Measurements from ENCODE around the gene ITGA2B.
"Not testable (repeated sequence)": the region's sequence is repeated elsewhere in the genome, so short reads cannot be mapped to it uniquely, and the experiment has no call there.

ITGA2B gene

DNA sequence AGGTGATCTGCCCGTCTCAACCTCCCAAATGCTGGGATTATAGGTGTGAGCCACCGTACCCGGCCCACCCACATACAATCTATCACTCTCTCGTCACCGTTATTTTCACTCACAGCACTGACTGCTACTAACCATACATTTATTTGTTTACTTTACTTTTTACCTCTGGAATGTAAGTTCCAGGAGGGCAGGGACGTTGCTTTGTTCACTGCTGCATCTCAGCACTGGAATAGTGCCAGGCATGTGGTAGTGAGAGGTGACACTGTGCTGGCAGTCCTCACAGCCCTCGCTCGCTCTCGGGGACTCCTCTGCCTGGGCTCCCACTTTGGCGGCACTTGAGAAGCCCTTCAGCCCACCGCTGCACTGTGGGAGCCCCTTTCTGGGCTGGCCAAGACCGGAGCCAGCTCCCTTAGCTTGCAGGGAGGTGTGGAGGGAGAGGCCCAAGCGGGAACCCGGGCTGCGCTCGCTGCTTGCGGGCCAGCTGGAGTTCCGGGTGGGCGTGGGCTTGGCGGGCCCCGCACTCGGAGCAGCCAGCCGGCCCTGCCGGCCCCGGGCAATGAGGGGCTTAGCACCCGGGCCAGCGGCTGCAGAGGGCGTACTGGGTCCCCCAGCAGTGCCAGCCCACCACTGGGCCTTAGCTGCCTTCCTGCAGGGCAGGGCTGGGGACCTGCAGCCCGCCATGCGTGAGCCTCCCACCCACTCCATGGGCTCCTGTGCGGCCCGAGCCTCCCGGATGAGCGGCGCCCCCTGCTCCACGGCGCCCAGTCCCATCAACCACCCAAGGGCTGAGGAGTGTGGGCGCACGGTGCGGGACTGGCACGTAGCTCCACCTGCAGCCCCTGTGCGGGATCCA lies 20.8 kb downstream of the ITGA2B start:
- H3K4me3 ChIP-seq (ENCODE audit: low read length in 2 of 2); H2BK5ac ChIP-seq (ENCODE audit: low read length); H2BK15ac ChIP-seq (ENCODE audit: low read length); H3K9me3 ChIP-seq (replicated peaks in 1 of 2; ENCODE audit: control insufficient read depth in 2 of 2, insufficient read depth in 1 of 2, low read depth in 1 of 2, low read length in 2 of 2); H2BK12ac ChIP-seq (ENCODE audit: low read length); H3K27ac ChIP-seq (replicated peaks; ENCODE audit: low read length); H4K91ac ChIP-seq (ENCODE audit: low read depth, low read length, poor library complexity); H3K79me1 ChIP-seq (ENCODE audit: low read depth, low read length); DNase-seq (ENCODE audit: low spot score); H3K4ac ChIP-seq (ENCODE audit: low read length); H3K23ac ChIP-seq (ENCODE audit: low read depth, low read length, poor library complexity); H3K4me2 ChIP-seq (ENCODE audit: insufficient read depth, low read length, poor library complexity, severe bottlenecking); H4K8ac ChIP-seq (ENCODE audit: low read depth, low read length); H2AFZ ChIP-seq (ENCODE audit: low read length); H3K9ac ChIP-seq (ENCODE audit: low read depth, low read length, poor library complexity); H2AK5ac ChIP-seq (ENCODE audit: low read depth, low read length); H3K14ac ChIP-seq (ENCODE audit: low read length); H2BK120ac ChIP-seq (ENCODE audit: low read depth, low read length); H3K4me1 ChIP-seq (ENCODE audit: control insufficient read depth in 2 of 2, insufficient read depth in 1 of 2, low read depth in 1 of 2, low read length in 2 of 2); H3K36me3 ChIP-seq (replicated peaks in 1 of 2; ENCODE audit: control insufficient read depth in 2 of 2, insufficient read depth in 2 of 2, low read length in 2 of 2): not testable (repeated sequence)
- H3K27me3 ChIP-seq (ENCODE audit: control insufficient read depth in 3 of 3, insufficient read depth in 3 of 3, low read depth in 1 of 3, low read length in 3 of 3): peaks cover 0 to 19% (median 2%) of the 10 kb centered on the region in 3 experiments
- whole genome bisulfite sequencing, 2 donors (ENCODE audit: extremely low coverage in 2 of 2, insufficient read length in 2 of 2, insufficient replicate concordance in 1 of 2): 100% methylated on average over 2 of the region's 42 CpGs; no CpG with 5 or more reads in 1 of the 2 donors
- peak overlapping the region; percentile 48 for H3K18ac ChIP-seq (ENCODE audit: low read length)

DNA sequence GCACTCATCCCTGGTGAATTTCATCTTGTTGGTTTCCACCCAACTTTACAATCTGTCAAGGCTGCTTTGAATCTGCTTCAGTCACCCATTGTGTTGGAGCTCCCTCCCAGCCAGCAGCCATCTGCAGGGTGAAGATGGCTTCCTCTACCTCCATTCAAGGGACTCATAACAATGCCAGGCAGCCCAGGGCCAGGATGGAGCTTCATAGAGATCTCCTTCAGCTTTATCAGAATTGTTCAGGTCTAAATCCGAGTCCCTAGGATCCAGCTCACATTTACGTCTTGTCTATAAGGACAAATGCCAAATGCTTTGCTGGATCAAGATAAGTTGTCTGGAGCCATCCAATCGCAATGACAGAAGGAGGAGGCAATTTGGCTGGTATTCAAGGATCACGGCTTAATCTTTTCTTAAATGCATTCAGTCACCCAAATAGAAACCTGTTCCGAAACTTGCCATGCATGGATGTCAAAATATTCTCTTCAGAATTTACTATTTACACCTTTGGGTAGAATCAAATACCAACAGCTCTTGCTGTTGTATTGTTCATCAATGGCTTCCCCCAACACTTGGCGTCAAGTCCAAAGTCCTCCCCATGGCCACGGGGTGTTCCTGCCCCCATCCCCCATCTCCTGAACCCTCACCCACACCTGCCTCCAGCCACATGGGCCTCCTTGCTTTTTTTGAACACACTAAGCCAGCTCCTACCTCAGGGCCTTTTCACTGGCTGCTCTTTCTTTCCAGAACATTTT lies 22.0 kb downstream of the ITGA2B start:
- Histone ChIP-seq H2BK5ac (ENCODE audit: low read length) (no peak overlapping the region), H4K8ac (ENCODE audit: low read depth, low read length) (no peak overlapping the region), H3K4me1 (ENCODE audit: control insufficient read depth in 2 of 2, insufficient read depth in 1 of 2, low read depth in 1 of 2, low read length in 2 of 2) (peaks cover 0 to 2% of the 10 kb centered on the region in 2 donors), H2BK120ac (ENCODE audit: low read depth, low read length) (no peak overlapping the region), H3K18ac (ENCODE audit: low read length) (no peak overlapping the region), H2AFZ (ENCODE audit: low read length) (no peak overlapping the region), H2AK5ac (ENCODE audit: low read depth, low read length) (no peak overlapping the region), H3K23ac (ENCODE audit: low read depth, low read length, poor library complexity) (no peak overlapping the region), H3K27me3 (ENCODE audit: control insufficient read depth in 3 of 3, insufficient read depth in 3 of 3, low read depth in 1 of 3, low read length in 3 of 3) (peaks cover 0 to 19% (median 2%) of the 10 kb centered on the region in 3 experiments), H3K4ac (ENCODE audit: low read length) (no peak overlapping the region), H3K36me3 (replicated peaks in 1 of 2; ENCODE audit: control insufficient read depth in 2 of 2, insufficient read depth in 2 of 2, low read length in 2 of 2) (no peaks in the 10 kb centered on the region), H3K9ac (ENCODE audit: low read depth, low read length, poor library complexity) (no peak overlapping the region), H2BK15ac (ENCODE audit: low read length) (no peak overlapping the region), H3K27ac (replicated peaks; ENCODE audit: low read length) (no peak overlapping the region), H3K9me3 (replicated peaks in 1 of 2; ENCODE audit: control insufficient read depth in 2 of 2, insufficient read depth in 1 of 2, low read depth in 1 of 2, low read length in 2 of 2) (no peaks in the 10 kb centered on the region), H3K4me3 (ENCODE audit: low read length in 2 of 2) (no peak overlapping the region), H3K79me1 (ENCODE audit: low read depth, low read length) (peaks cover 4% of the 10 kb centered on the region), H3K4me2 (ENCODE audit: insufficient read depth, low read length, poor library complexity, severe bottlenecking) (no peak overlapping the region), H3K14ac (ENCODE audit: low read length) (no peak overlapping the region), H4K91ac (ENCODE audit: low read depth, low read length, poor library complexity) (no peak overlapping the region), H2BK12ac (ENCODE audit: low read length) (no peak overlapping the region)
- no CpG with 5 or more reads among the region's 7 CpGs for WGBS, 2 donors (ENCODE audit: extremely low coverage in 2 of 2, insufficient read length in 2 of 2, insufficient replicate concordance in 1 of 2)
- DNase-seq (ENCODE audit: low spot score): no peak

DNA sequence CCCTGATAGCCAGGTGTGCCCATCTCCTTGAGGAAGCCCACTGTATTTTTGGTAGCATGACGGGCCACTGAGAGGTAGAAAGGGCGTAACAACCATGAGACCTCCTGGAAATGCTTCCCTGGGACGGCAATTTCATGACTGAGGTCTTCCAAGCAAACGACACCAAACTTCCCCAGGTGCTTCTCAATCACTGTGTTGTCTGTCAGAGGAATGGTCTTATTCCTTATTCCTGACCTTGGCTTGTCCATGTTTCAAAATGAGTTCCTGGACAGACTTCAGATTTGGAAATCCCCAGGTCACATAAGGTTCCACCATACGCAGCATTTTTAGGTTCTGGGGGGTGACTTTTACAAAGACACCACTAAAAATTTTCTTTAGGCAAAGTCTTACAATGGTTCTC lies 24.4 kb downstream of the ITGA2B start:
- not testable (repeated sequence) for H3K4me2 ChIP-seq (ENCODE audit: insufficient read depth, low read length, poor library complexity, severe bottlenecking); H3K9me3 ChIP-seq (replicated peaks in 1 of 2; ENCODE audit: control insufficient read depth in 2 of 2, insufficient read depth in 1 of 2, low read depth in 1 of 2, low read length in 2 of 2); H3K23ac ChIP-seq (ENCODE audit: low read depth, low read length, poor library complexity); H2BK12ac ChIP-seq (ENCODE audit: low read length); H3K9ac ChIP-seq (ENCODE audit: low read depth, low read length, poor library complexity); H3K4me3 ChIP-seq (ENCODE audit: low read length in 2 of 2); H3K14ac ChIP-seq (ENCODE audit: low read length); H4K8ac ChIP-seq (ENCODE audit: low read depth, low read length); H2BK120ac ChIP-seq (ENCODE audit: low read depth, low read length); H2BK15ac ChIP-seq (ENCODE audit: low read length); H2AFZ ChIP-seq (ENCODE audit: low read length); H4K91ac ChIP-seq (ENCODE audit: low read depth, low read length, poor library complexity); H2BK5ac ChIP-seq (ENCODE audit: low read length); H3K18ac ChIP-seq (ENCODE audit: low read length); DNase-seq (ENCODE audit: low spot score); H3K4ac ChIP-seq (ENCODE audit: low read length); H3K27ac ChIP-seq (replicated peaks; ENCODE audit: low read length); H3K36me3 ChIP-seq (replicated peaks in 1 of 2; ENCODE audit: control insufficient read depth in 2 of 2, insufficient read depth in 2 of 2, low read length in 2 of 2); H2AK5ac ChIP-seq (ENCODE audit: low read depth, low read length)
- Histone ChIP-seq H3K4me1 (ENCODE audit: control insufficient read depth in 2 of 2, insufficient read depth in 1 of 2, low read depth in 1 of 2, low read length in 2 of 2) (peaks cover 22 to 23% of the 10 kb centered on the region in 2 donors), H3K79me1 (ENCODE audit: low read depth, low read length) (peaks cover 14% of the 10 kb centered on the region), H3K27me3 (ENCODE audit: control insufficient read depth in 3 of 3, insufficient read depth in 3 of 3, low read depth in 1 of 3, low read length in 3 of 3) (peaks cover 0 to 19% (median 2%) of the 10 kb centered on the region in 3 experiments)
- no CpG with 5 or more reads among the region's 5 CpGs for WGBS, 2 donors (ENCODE audit: extremely low coverage in 2 of 2, insufficient read length in 2 of 2, insufficient replicate concordance in 1 of 2)

Measured in neuronal stem cell (in vitro differentiated cells).